NCI-H1092 treated with DMSO at 0.1 percent for 48 hours (cell line): Measurements from ENCODE around the gene SLC45A3.
A peak's percentile ranks its signal among the peaks of the same experiment; 100 is the strongest.
"Not testable (repeated sequence)": the region's sequence is repeated elsewhere in the genome, so short reads cannot be mapped to it uniquely, and the experiment has no call there.

ENCODE experiments used
- DNase-seq: peaks from one replicate; lab custom pipeline; 2025; lab: John Stamatoyannopoulos, UW

Gene SLC45A3

DNA sequence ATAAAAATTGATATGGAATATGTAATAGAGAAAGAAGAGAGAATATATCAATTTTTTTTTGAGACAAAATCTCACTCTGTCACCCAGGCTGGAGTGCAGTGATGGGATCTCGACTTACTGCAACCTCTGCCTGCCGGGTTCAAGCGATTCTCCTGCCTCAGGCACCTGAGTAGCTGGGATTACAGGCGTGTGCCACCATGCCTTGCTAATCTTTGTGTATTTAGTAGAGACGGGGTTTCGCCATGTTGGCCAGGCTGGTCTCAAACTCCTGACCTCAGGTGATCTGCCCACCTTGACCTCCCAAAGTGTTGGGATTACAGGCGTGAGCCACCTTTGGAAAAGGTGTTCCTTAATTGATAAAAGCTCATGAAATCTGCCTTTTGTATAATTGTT lies 44.2 kb downstream of the SLC45A3 start:
- not testable (repeated sequence) for DNase-seq

DNA sequence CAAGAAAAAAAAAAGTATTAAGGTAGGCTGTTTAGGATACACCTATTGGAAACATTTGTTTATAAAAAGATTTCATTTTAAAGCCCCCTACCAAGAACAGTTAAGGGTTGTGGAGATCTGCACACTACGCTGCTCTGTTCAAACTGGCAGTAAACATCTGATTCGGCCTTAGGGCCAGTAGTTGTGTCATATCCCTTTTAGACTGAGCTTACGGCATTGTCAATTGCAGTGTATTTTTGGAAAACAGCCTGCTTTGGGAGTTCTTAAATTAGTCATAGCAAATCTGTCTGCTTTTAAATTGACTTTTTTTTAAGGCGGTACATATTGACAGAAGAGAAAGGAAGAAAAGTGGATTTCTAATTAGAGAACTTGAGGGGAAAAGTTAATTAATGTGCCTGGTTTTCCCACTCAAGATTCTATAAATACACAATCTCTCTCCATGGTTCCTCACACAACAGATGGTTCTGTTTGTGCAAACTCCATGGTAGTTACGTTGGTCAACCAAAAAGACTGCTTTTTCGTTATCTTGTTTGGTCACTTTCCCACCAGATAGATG lies 46.8 kb downstream of the SLC45A3 start:
- no peak for DNase-seq

DNA sequence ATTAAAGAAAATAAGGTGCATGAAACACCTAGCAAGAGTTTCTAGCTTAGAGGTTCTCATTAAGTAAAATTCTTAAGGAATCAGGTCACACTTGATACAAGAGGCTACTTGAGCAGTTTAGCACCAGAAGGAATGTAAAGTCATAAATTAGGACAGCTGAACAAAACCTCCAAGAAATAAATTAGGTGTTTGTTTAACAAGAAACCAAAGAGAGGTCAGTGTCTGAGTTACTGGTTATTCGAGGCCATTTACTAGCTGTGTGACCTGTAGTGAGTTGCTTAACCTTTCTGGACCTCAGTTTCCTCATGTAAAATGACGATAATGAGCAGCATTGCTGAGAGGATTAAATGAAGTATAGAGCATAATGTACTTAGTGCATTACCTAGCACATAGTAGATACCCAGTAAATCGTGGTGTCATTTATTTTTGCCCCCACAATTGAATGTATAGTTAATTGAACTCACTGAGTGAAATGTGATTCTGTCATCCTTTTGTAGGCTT lies 47.6 kb downstream of the SLC45A3 start:
- no peak for DNase-seq

DNA sequence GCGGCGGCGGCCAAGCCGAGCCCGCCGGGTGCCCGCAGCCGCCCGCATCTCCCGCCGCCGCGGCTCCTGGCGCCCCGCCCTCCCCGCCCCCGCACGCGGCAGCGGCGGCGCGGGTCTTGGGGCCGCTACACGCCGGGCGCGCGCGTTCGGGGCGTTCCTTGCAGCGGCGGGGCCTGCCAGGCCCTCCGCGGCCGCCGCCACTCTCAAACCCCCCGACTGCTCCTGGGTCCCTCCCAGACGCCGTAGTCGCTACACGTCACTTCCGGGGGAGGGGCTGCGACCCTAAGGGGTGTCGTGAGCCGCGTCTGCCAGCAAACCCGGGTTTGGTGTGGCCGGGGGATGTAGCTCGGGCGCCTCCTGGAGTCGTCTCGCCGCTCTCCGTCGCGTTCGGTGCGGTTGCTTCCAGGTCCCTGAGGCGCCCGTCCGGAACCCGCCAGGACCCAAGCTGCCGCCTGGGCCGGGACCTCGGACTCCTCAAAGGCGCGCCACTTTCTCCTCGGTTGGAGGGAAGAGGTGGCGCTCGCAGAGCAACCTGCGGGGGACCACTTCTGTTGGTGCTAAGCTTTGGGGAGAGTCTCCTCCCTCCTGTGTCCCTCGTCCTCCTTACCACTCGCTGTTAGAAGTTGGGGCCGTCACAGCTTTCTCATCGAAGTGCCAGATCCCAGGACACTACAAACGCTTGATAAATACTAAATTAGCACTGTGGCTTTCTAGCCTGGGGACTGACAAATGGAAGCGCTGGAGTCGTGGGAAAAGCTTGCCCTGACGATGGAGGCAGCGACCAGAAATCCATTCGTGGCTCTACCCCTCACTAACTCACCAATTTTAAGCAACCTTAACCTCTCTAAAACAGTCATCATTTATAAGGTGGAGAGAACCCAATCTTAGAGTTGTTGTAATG lies 48.3 kb downstream of the SLC45A3 start, which contains the start of gene ELK4:
Gene ELK4, minus strand, starts transcription at position 244 of the 901 bp plus-strand sequence. CDS start 8,129 bp downstream, outside the sequence.
- DNase-seq, result peak; percentile 98

DNA sequence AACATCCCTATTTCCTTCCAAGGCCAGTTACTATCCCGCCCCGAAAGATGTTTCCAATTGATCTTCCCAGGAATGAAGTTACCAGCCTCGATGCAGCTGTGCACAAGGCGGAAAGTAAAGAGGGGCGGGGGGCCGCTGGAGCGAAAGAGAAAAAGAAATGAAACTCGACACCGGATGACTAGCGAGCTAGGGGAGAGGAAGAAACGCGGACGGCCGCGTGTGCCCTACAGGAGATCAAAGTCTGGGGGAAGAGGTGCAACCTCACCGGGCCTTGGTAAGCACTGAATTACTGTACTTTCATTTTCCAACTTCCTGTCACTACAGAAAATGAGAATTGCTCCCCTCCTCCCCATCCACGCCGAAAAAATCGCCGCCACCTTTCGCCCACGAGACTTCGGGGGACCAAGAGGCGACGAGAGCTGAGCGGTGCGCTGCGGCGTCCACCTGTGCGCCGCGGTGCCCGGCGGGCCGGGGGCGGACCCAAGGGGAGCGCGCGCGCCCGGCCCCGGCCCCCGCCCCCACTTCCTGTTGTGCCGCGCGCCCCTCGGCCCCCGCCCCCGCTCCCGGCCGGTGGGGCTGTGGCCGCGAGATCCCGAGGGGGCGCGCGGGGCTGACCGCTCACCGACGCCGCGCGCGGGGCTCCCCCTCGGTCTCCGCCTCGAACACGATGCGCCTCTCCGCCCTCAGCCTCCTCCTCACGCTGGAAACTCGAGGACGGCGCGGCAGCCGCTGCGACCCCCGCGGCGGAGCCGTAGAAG lies 49.1 kb downstream of the SLC45A3 start:
- DNase-seq, result peak; percentile 95

DNA sequence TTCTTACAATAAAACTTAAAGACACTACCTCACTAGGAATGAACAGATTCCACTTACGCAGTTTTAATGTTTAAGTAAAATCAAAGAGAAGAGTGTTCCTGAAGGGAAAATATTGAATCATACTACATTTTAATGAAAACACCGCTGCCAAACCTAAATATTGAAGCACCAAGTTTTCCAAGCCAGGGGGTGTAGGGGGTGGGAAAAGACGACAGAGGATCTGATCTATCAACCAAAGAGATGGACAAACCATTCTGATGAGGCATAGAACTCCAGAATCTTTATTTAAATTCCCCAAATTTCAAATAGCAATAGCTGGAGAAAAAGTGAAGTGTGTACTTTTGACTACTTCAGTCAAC lies 49.7 kb downstream of the SLC45A3 start:
- DNase-seq, result no peak

DNA sequence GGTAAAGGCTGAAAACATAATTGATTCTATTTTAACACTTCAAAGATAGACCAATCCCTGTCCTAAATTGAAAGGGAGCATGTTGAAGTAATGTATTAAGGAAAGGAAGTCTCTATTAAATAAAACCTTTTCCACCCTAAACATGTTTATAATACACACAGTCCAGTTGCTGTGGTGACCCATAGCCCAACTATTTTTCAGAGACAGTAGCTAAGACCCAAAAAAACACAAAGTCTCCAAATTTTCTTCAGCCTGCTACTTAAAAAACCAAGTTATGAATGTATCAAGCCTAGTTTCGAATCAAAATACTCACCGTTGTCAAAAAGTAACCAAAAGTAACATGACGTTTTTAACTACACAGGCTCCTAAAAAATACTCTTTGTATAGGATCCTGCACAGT lies 50.1 kb downstream of the SLC45A3 start:
- DNase-seq, result no peak

DNA sequence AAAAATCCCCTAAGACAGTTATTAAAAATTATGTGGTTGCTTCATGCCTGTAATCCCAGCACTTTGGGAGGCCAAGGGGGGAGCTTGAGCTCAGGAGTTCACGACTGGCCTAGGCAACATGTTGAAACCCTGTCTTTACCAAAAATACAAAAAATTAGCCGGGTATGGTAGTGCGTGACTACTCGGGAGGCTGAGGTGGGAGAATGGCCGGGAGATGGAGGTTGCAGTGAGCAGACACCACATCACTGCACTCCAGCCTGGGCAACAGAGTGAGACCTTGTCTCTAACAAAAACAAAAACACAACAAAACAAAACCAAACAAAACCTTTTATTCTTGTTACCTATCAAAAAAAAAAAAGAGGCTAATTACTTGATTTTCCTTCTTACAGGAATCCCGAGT lies 50.6 kb downstream of the SLC45A3 start:
- DNase-seq, result no peak

DNA sequence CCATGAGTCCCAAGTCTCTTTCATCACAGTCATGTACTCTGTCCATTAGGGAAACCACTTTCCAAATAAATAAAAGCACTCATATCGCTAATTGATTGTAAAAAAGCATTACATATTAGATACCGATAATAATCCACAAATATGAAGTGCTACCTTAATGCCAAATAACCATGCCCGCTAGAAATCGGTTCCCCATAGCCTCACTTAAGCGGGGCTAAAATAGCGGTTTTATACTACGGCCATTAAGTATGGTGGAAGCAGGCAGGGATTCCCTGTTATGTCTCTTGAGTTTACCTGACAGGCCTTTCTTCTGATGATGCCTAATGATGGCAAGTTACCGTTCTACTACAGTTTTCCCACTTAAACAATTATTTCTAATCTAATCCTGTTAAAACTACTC lies 52.4 kb downstream of the SLC45A3 start:
- no peak for DNase-seq

DNA sequence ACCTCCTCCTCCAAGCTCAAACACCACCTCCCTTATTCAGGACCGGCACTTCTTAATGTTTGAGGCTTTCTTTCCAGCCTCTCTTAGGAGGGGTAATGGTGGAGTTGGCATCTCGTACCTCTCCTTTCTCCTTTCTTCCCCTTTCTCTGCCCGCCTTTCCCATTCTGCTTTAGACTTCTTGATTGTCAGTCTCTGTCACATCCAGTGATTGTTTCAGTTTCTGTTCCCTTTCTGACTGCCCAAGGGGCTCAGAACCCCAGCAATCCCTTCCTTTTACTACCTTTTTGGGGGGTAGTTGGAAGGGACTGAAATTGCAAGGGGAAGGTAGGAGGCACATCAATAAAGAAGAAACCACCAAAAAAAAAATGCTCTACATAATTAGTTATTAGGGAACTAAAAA lies 54.1 kb downstream of the SLC45A3 start:
- DNase-seq, result no peak

DNA sequence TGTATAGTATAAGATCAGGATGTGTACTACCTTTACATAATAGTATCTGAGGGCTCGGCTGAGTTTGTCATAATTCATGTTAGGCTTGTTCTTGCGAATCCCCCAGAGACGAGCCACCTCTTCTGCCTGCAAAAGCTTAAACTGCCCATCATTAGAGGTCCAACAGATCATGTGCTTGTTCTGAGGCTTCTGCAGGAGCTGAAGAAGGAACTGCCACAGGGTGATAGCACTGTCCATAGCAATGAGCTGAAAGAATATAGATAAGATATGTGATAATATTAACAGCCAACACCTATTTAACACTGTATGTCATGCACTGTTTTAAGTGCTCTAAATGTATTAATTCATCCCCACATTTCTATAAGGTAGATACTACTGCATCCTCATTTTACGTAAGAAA lies 56.7 kb downstream of the SLC45A3 start:
- DNase-seq, result no peak

DNA sequence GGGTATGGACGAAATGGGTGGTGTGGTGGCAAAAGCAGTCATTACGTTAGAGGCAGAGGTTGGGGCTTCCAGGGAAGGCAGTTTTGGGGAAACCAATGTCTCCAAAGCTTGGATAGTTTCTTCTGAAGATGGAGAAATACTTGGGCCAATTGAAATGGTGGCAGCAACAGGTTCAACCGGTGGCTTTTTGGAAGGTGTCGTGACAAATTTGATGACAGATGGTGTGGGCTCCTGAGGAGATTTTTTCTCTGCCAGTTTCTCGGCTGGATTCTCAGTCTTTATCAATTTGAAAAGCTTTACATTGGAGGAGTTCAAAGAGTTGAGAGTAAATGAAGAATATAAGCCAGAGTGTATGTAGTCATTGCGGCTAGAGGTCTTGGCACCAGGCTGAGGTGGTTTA lies 60.0 kb downstream of the SLC45A3 start:
- DNase-seq, result no peak

DNA sequence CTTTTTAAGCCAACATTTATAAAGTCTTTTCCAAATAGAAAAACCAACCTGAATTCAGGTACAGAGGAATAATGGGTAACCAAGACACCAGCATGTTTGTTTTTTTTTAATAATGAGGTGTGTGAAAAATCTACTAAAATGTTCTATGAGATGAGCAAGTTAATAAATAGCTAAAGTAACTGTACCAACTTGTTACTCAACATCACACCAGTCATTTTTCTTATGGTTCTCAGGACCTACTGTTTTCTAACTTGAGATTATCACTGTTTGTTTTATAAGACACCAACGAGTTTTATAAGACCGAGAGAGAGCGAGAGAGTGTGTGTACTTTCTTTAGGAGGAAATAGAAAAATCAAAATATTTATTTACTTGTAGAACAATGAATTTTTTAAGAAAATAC lies 60.9 kb downstream of the SLC45A3 start:
- no peak for DNase-seq

DNA sequence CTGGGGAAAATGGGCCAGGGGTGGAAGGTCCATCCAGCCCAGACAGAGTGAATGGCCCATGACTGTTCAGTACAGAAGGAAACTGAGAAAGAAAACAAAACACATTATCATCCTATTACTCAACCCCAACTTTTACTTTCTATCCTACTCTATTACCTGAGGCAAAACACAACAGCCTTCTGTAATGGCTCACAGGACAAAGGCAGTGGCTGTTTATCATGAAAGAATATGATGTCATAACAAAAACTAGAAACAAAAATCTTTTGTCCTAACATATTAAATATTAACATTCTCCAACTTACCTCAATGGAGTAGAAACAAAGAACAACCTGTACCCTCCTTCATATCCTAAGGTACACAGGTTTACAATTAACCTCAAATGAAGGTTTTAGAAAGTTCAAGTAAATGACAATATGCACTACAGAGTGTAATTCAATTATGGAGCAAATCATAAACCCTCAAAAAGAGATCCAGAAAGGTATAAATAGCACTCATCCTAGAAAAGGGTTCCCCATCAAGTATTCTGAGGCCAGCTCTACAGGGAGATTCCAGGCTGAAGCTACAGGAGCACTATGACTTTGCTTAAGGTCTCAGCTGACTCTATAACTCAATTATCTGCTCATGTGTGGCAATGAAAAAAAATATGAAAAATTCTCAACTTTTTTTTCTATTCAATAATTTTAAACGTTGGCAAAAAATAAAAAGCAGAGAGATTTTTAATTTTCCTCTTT lies 63.6 kb downstream of the SLC45A3 start:
- no peak for DNase-seq

DNA sequence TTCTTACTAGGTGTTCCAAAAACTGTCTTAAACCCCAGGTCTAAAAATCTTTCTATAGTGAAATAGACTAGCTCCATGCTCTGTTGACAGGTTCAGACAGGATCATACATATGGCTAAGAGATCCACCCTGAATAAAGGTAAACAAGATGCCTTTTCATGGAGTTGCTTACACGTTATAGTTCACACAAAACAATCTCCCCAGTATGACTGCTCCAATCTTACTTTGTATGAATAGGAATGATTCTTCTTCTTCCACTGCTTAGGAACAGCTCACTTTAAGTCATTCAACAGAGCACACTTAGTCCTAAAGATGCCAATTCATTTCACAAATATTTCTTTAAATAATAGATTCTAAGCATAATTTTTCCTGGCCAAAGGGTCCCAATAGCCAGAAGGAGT lies 64.5 kb downstream of the SLC45A3 start:
- DNase-seq, result no peak

DNA sequence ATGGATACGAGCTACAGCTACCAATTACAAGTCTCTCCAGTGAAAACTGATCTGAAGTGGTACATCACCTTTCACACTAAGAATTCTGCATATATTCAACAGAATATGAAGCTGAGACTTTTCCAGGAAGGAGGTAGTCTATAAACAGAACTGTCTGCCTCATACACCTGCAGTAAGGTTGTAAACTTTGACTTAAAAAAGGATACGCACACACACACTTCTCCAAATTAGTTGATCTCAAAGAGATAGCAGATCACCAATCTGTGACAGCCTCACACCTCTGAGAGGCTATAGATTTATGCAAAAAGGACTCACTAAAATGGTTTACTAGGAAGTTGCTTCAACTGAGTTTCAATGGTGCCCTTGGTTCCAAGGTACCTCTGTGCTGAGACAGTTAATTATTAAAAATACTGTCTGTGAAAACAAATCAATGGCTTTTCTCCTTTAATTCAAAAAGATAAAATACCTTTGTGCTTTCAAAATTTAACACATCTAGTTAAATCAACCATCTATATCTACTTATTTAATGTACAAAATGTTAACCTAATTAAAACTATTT lies 66.4 kb downstream of the SLC45A3 start:
- no peak for DNase-seq

DNA sequence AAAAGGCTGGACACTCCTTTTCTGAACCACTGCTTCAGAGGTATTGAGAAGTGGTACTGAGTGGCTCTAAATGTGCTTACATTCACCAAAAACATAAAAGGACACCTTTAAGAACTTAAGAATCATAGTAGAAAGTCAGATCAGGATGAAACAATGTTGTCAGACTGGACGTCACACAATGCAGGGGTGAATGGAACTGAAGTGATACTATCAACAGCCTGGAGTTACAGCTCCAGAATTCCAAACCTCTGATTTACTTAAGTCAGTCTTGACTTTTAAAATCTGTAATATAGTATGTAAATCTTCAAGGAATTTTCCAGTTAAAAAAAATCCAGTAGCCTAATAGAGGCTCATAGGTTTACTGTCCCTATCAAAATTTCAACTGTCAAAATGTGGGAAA lies 67.8 kb downstream of the SLC45A3 start:
- no peak for DNase-seq

DNA sequence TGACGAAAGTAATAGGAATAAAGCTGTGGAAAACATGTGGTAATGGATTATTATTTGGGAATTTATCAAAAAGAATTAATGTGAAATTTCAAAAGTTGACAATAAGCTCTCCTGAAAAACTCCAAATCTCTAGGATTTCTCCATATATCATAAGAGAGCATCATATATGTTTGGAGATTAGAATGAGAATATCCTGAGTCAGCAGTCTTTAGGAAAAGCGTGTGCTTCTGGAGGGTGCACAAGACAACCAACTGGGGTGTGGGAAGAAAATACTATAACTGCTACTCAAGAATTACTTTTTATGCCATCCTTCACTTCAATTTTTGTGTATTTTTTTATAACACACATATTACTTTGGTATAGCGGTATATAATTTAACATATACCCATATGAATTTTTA lies 68.2 kb downstream of the SLC45A3 start:
- DNase-seq, result no peak

DNA sequence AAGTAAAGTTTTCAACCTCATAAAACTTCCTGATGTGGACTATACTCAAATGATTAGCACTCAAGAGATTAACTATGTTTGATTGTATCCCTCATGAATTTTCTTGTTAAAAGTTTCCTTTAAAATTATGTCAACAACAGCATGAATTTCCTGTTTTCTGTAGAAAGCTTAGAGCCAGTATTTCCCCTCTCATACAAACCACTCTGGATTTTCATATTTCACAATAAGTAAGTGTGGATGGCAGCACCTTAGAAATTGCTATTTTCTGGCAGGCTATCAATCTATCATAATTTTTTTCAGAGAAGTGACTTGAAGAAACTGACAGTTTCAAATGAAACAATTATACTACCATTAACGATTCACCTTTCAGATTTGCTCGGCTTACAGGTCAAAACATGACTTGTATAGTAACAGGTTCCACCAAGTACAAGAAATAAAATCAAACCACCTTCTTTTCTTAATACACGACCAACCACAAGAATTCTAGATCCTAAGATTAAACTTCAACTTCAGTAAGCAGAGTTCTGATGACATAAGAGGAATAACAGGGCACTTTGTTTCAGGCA lies 69.3 kb downstream of the SLC45A3 start:
- no peak for DNase-seq

DNA sequence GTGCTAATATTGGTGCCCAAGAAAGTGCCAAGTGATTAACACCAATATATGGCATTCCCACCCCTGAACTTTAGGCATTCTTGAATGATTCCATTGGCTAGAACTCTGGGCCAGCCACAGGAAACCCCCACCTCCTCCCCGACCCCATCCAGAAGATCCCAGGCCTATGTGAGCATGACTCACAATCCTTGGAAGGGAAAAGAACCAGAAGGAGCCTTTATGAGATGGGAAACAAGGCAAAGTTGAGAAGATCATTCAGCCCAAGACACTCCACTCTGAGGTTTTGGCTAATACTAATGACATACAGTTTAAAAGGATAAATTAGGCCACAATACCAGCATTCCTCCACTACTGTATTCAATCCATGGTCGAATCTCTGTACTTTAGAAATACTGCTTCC lies 70.3 kb downstream of the SLC45A3 start:
- DNase-seq, result no peak
